LNCAP (cell line): ENCODE measurements around the gene PSMA7.

Experiments
- TF ChIP-seq, protein P1 (sequence below): fragments of 450-650 bp; IDR thresholded peaks from 2 replicates; pipeline ENCODE4 v1.5.1; 2017; ENCODE audit warnings: mild to moderate bottlenecking

Gene PSMA7

DNA sequence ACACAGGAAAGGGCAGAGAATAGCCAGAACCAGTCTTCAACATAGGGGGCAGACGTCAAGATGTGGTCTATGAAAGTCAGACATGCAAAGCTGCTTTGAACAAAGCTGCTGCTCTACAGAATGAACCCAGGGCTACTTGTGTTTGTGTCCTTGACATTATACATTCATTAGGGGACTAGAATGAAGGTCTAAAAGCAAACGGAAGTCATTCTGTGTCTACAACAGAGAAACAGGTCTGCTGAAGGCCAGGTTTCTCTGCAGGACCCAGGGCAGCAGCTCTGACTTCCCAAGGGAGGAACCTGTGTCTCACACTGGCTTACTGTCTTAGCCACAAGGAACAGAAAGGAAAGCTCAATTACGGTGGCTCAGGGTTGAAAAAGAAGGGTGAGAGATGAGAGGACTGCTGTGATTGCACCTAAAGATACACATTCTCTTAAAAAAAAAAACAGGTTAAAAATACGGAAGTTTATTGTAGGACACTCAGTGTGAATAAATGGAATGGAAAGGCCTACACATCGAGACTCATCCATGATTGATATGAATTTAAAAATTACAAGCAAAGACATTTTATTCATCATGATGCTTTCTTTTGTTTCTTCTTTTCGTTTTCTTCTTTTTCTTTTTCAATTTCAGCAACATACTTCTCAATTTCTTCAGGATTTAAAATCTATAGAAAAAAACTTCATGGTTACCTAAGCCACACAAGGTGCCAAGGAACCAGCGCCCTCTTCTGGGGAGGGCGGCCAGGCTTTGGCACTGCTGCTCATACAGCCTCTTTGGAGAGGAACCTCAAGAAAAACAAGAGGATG, 6.7 kb downstream of the PSMA7 start:
- TF ChIP-seq, protein P1, sequence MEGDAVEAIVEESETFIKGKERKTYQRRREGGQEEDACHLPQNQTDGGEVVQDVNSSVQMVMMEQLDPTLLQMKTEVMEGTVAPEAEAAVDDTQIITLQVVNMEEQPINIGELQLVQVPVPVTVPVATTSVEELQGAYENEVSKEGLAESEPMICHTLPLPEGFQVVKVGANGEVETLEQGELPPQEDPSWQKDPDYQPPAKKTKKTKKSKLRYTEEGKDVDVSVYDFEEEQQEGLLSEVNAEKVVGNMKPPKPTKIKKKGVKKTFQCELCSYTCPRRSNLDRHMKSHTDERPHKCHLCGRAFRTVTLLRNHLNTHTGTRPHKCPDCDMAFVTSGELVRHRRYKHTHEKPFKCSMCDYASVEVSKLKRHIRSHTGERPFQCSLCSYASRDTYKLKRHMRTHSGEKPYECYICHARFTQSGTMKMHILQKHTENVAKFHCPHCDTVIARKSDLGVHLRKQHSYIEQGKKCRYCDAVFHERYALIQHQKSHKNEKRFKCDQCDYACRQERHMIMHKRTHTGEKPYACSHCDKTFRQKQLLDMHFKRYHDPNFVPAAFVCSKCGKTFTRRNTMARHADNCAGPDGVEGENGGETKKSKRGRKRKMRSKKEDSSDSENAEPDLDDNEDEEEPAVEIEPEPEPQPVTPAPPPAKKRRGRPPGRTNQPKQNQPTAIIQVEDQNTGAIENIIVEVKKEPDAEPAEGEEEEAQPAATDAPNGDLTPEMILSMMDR = peak; percentile 92

DNA sequence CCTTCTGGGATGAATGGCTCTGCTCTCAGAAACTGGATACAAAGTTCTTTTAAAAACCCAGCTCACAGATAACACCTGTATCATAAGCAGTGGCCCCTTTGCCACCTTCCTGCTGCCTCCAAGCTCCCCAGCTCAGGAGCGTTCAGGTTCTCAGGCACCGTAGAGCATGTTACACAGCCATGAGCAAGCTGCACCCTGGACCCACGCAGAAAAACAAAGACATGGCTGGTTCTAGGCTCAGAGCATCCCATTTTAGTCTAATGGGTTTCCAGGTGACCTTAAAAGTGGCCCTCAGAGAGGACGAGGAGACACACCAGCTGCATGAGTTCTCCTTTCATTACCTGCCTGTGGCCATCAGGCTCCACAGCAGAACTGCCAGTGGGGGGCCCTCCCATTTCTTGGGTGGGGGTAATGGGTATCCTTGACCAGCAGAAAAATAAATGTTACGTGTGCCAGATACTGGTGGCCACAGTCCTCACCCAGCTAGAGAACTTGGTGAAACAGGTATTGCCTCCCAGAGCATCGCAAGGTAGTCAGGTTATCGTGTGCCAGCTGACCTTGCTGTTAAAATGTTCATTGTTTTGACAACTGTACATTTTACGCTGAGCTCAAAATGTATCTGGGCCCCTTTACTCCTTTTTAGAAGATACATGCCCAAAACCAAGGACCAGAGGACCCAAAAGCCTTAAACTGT, 7.5 kb downstream of the PSMA7 start:
- TF ChIP-seq, protein P1 = no peak

DNA sequence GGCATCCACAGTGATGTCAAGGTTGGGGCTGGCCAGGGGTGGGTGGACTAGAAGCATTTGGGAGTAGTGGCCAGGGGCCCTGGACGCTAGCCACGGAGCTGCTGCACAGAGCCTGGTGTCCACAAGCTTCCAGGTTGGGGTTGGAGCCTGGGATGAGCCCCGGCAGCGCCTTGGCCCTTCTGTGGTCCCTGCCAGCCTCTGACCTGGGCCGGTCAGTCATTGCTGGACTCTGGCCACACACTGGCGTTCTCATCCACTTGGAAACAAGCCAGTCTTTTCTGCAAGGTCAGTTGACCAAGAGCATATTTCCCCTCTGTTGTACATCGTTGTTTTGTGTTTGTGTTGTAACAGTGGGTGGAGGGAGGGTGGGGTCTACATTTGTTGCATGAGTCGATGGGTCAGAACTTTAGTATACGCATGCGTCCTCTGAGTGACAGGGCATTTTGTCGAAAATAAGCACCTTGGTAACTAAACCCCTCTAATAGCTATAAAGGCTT, 8.4 kb downstream of the PSMA7 start:
- TF ChIP-seq, protein P1 = no peak

DNA sequence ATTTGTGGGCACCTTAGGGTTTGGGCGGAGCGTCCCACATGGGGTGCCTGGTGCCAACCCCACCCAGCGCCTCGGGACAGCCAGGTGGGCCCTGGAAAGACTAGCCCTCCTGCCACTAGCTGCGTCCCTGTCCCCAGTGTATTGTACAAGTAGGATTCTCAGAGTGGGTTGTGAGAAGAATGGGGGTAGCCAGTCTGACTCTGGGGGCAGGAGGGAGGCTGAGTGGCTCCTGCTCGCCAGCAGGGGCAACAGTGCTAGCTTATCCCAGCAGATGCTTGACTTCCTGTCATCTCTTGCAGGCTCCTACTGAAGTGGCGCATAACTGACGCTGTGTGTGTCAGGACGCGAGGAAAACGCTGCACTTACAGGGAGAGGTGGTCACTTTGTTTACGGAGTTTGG, 9.3 kb downstream of the PSMA7 start:
- TF ChIP-seq, protein P1 = no peak

DNA sequence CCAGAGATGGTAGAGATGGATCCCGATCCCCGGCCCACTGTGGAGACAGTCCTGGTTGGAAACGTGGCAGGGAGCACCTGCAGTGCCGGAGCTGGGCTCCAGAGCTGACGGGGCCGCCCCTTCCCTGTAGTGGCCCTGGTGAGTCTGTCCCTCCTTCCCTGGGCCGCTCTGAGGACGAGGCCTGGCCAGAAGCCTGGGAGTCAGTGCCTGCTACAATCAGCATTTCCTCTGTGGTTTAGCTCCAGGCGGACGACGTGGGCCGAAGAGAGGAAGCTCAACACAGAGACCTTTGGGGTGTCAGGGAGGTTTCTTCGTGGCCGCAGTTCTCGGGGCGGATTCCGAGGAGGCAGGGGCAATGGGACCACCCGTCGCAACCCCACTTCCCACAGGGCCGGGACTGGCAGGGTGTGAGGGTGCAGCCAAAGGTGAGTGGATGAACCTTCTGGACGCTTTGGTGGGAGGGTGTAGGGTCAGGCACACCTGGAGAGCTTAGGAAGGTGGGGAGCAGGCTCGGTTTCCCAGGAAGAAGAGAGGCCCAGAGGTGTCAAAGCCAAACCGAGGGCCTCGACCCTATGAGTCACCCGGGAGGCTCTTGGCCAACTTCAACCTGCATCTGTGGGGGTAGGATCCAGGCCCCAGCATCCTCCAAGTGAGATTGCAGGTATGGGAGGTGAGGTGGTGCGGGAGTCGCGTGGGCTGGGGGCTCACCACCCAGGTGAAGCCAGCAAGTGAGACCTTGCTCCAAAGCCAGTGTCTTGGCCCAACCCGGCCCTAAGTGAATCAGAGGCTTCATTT, 9.9 kb downstream of the PSMA7 start:
- TF ChIP-seq, protein P1 = no peak

DNA sequence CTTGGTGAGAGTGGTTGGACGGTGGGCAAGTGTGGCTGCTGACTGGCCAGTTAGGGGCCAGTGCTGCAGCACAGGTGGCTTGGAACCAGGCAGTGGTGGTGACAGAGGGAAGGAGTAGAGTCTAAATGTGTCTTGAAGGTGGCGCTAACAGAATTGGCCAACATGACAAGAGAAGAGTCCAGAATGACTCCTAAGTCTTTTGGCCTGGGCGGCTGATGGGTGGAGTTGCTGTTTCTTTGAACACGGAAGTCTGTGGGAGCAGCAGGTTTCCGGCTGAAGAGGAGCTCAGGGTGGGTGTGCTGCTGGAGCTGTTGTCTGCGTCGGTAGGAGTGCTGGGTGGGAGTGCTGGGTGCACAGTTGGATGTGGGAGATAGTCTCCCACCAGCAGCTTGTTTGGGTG, 10.8 kb downstream of the PSMA7 start:
- TF ChIP-seq, protein P1 = no peak

DNA sequence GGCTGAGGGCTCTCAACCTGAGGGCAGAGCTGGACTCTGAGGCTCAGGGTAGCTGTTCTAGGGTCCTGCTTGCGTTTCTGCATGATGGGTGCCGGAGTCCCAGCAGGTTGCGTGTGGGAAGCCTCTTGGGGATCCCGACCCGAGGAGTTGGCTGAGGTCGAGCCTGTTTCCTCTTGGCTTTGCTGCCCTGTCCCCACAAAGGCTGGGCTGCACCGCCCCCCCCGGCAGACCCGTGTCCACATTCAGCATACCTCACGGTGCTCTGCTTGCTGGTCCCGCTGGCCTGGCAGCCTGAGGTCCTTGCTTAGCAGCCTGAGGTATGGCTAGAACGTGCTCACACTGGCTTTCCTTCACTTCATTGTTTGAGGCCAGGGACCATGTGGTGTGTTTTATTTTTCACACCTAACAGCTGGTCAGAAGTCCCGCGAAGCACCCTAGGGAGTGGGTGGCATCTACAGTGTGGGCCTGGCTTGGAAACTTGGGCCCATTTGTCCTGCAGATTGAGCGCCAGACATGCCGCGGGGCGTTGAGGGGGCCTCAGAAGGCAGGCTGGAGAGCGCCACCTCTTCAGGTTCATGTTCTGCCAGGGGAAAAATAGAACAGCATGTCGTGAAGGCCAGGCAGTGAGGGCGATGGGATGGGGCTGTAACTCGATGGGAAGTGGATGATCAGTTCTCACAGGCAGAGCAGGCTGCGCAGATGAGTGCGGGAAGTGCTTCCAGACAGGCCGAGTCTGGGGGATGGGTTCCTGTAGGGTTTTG, 11.5 kb downstream of the PSMA7 start:
- TF ChIP-seq, protein P1 = no peak
